ENCODE results near the gene SSBP3.

DNA sequence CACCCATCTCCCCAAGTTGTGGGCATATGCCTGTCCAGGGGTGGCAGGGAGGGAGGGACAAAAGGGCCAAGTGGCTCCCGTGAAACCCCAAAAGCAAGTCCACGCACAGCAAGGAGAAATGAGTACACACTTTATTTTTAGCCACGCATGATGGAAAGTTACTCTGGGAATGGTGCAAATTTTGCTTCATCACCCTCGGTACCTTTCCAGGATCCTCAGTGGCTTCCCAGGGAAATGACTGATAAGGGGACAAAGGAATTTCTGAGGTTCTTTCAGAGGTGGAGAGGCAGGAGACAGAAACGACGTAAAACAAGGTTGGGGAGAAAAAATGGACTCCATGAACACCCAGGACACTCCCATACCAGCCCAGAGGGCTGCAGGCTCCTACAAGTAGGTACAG is 65.8 kb downstream of the SSBP3 start:
- TF ChIP-seq, protein P1, sequence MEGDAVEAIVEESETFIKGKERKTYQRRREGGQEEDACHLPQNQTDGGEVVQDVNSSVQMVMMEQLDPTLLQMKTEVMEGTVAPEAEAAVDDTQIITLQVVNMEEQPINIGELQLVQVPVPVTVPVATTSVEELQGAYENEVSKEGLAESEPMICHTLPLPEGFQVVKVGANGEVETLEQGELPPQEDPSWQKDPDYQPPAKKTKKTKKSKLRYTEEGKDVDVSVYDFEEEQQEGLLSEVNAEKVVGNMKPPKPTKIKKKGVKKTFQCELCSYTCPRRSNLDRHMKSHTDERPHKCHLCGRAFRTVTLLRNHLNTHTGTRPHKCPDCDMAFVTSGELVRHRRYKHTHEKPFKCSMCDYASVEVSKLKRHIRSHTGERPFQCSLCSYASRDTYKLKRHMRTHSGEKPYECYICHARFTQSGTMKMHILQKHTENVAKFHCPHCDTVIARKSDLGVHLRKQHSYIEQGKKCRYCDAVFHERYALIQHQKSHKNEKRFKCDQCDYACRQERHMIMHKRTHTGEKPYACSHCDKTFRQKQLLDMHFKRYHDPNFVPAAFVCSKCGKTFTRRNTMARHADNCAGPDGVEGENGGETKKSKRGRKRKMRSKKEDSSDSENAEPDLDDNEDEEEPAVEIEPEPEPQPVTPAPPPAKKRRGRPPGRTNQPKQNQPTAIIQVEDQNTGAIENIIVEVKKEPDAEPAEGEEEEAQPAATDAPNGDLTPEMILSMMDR (IDR thresholded peaks at IDR 0.05; ENCODE audit: insufficient read depth, low read length), result no peak
- TF ChIP-seq GABPA (IDR thresholded peaks at IDR 0.05; ENCODE audit: low read depth) (no peak), POLR2AphosphoS5 (IDR thresholded peaks at IDR 0.05; ENCODE audit: low read depth) (no peak), SPI1 (IDR thresholded peaks at IDR 0.05; ENCODE audit: borderline replicate concordance, low read depth) (no peak)

All from HL-60 (cell line).